Liver (tissue), 9 donors: ENCODE results near the gene ENOX2. TPM values are rescaled to one million over a fixed set of nuclear protein-coding genes. Genes with fewer than 3 reads are reported as not detected.

Experiments used
- DNase-seq: peaks from one replicate; pipeline ENCODE4 v3.0.0-alpha.2; 2017; ENCODE audit warnings: low spot score
- H3K27ac ChIP-seq, 2 donors: one replicate each; pipeline ENCODE4 v1.7.0; 2013; ENCODE audit warnings: inconsistent platforms in 2 of 2, low read length in 2 of 2, control low read depth in 1 of 2, low read depth in 1 of 2, mild to moderate bottlenecking in 1 of 2
- H3K27me3 ChIP-seq, 4 donors: one replicate each; pipeline versions ENCODE4 v1.6.1 to v1.7.0; 2013; ENCODE audit warnings: low read length in 3 of 4, inconsistent platforms in 1 of 4, mild to moderate bottlenecking in 1 of 4, moderate library complexity in 1 of 4; ENCODE audit not compliant: control insufficient read depth in 4 of 4, insufficient read depth in 4 of 4
- H3K36me3 ChIP-seq, 4 donors: one replicate each; pipeline versions ENCODE4 v1.6.1 to v1.7.0; 2013; ENCODE audit warnings: low read length in 3 of 4, mild to moderate bottlenecking in 3 of 4, low read depth in 1 of 4, moderate library complexity in 1 of 4; ENCODE audit not compliant: control insufficient read depth in 4 of 4, insufficient read depth in 3 of 4
- H3K4me1 ChIP-seq, 4 donors: one replicate each; pipeline versions ENCODE4 v1.6.1 to v1.7.0; 2013; ENCODE audit warnings: low read length in 3 of 4, mild to moderate bottlenecking in 3 of 4, moderate library complexity in 1 of 4; ENCODE audit not compliant: control insufficient read depth in 4 of 4, insufficient read depth in 4 of 4
- H3K4me3 ChIP-seq, 3 donors: one replicate each; pipeline versions ENCODE4 v1.6.1 to v1.7.0; 2013; ENCODE audit warnings: low read length in 3 of 3, control low read depth in 1 of 3, low read depth in 1 of 3, mild to moderate bottlenecking in 1 of 3
- H3K9ac ChIP-seq, 2 donors: one replicate each; pipeline ENCODE4 v1.7.0; 2013; ENCODE audit warnings: low read length in 2 of 2, mild to moderate bottlenecking in 2 of 2, moderate library complexity in 2 of 2, control low read depth in 1 of 2, low read depth in 1 of 2
- H3K9me3 ChIP-seq, 4 donors: one replicate each; pipeline versions ENCODE4 v1.6.1 to v1.7.0; 2013; ENCODE audit warnings: low read length in 3 of 4; ENCODE audit not compliant: control insufficient read depth in 4 of 4
- ATF3 ChIP-seq: IDR thresholded peaks from 2 replicates; pipeline ENCODE4 v1.6.1; 2016; ENCODE audit warnings: antibody characterized with exemption
- CTCF ChIP-seq: fragments of 150-350 bp; IDR thresholded peaks from 2 replicates; pipeline ENCODE4 v1.5.1; 2017; ENCODE audit warnings: improper control_type of control experiment, low read depth, low read length; ENCODE audit not compliant: missing input control
- EGR1 ChIP-seq, 2 donors: IDR thresholded peaks; 2 replicates each; pipeline ENCODE4 v1.6.1; 2016 to 2018; ENCODE audit warnings: antibody characterized with exemption in 2 of 2, low read depth in 2 of 2
- FOXA2 ChIP-seq: IDR thresholded peaks from 2 replicates; pipeline ENCODE4 v1.6.1; 2016; ENCODE audit warnings: antibody characterized with exemption
- HNF4A ChIP-seq, 2 donors: conservative IDR thresholded peaks; 2 replicates each; pipeline ENCODE4 v1.6.1; 2016; ENCODE audit warnings: antibody characterized with exemption in 2 of 2, mild to moderate bottlenecking in 2 of 2
- HNF4G ChIP-seq: IDR thresholded peaks from 2 replicates; pipeline ENCODE4 v1.6.1; 2016; ENCODE audit warnings: antibody characterized with exemption
- JUND ChIP-seq, 2 donors: IDR thresholded peaks; 2 replicates each; pipeline ENCODE4 v1.6.1; 2016; ENCODE audit warnings: antibody characterized with exemption in 2 of 2
- MAX ChIP-seq: IDR thresholded peaks from 2 replicates; pipeline ENCODE4 v1.6.1; 2016; ENCODE audit warnings: antibody characterized with exemption
- NR2F2 ChIP-seq: IDR thresholded peaks from 2 replicates; pipeline ENCODE4 v1.6.1; 2016; ENCODE audit warnings: antibody characterized with exemption
- REST ChIP-seq: IDR thresholded peaks from 2 replicates; pipeline ENCODE4 v1.6.1; 2016; ENCODE audit warnings: antibody characterized with exemption, mild to moderate bottlenecking
- SP1 ChIP-seq: IDR thresholded peaks from 2 replicates; pipeline ENCODE4 v1.6.1; 2018; ENCODE audit warnings: antibody characterized with exemption, mild to moderate bottlenecking
- TAF1 ChIP-seq: conservative IDR thresholded peaks from 2 replicates; pipeline ENCODE4 v1.6.1; 2016; ENCODE audit warnings: antibody characterized with exemption, mild to moderate bottlenecking
- WGBS: extraction: QIAGEN DNeasy Blood & Tissue Kit; methylation state at CpG from one replicate; pipeline ENCODE4 v1.1.7; 2013; 5-methylcytosine and 5-hydroxymethylcytosine counted together
- polyA plus RNA-seq, 2 donors: library from polyadenylated mRNA; stranded (reverse) in 1 of 2; unstranded in 1 of 2; fragments of 200-250 nt in 1 of 2; fragments of >200 nt in 1 of 2; fragmentation: Nextera tagmentation in 1 of 2; extraction: Ambion mirVana in 1 of 2; gene quantifications; one replicate each; pipeline versions ENCODE4 v1.2.1 to v1.2.3, GENCODE V29; 2013 to 2015
- total RNA-seq, 2 donors: library from RNA; depleted of rRNA; stranded (reverse); fragments of >200 nt; gene quantifications; one replicate each; pipeline ENCODE4 v1.2.3, GENCODE V29; 2014
- donor health status: healthy.
- donor health status: healthy.
- donor health status: healthy.
- donor health status: healthy.
- donor health status: healthy.

Gene ENOX2
- total and polyA plus RNA-seq, 4 donors = 5.0 to 11.5 (median 6.5) TPM

GRCh38 chrX:130699618-130700017 lies 203.4 kb downstream of the ENOX2 start:
- H3K4me1 ChIP-seq = peaks cover 0 to 2% (median 0%) of the 10 kb centered on the region in 4 donors
- no peak overlapping the region for H3K4me3 ChIP-seq
- no peaks in the 10 kb centered on the region for H3K9me3 ChIP-seq
- no peaks in the 10 kb centered on the region for H3K36me3 ChIP-seq
- H3K27me3 ChIP-seq = no peaks in the 10 kb centered on the region
- no peak overlapping the region for H3K27ac ChIP-seq
- H3K9ac ChIP-seq = no peak overlapping the region
- WGBS = 97% methylated on average over 3 of the region's 3 CpGs
- TF ChIP-seq HNF4G = no peak
- no peak for TF ChIP-seq MAX
- no peak for TF ChIP-seq NR2F2
- TF ChIP-seq EGR1 (IDR thresholded peaks at IDR 0.05; ENCODE audit: low read depth in 2 of 2) = no peak
- no peak for TF ChIP-seq REST
- TF ChIP-seq SP1 = no peak
- TF ChIP-seq HNF4A (conservative IDR thresholded peaks at IDR 0.05) = no peak
- TF ChIP-seq JUND (IDR thresholded peaks at IDR 0.05) = no peak
- no peak for TF ChIP-seq FOXA2
- TF ChIP-seq CTCF = no peak
- TF ChIP-seq ATF3 = no peak
- TF ChIP-seq TAF1 = no peak
- no peak for DNase-seq

GRCh38 chrX:130696542-130696941 lies 206.5 kb downstream of the ENOX2 start:
- no peak for TF ChIP-seq EGR1 (IDR thresholded peaks at IDR 0.05; ENCODE audit: low read depth in 2 of 2)
- TF ChIP-seq SP1 = no peak
- TF ChIP-seq JUND (IDR thresholded peaks at IDR 0.05) = no peak
- TF ChIP-seq CTCF = no peak
- no peak for DNase-seq
- no peaks in the 10 kb centered on the region for H3K27me3 ChIP-seq
- H3K9ac ChIP-seq = no peak overlapping the region
- no peaks in the 10 kb centered on the region for H3K9me3 ChIP-seq
- no peaks in the 10 kb centered on the region for H3K36me3 ChIP-seq
- no peak overlapping the region for H3K27ac ChIP-seq
- 93% methylated on average over 1 of the region's 1 CpG for WGBS
- no peak overlapping the region for H3K4me3 ChIP-seq
- H3K4me1 ChIP-seq = no peaks in the 10 kb centered on the region
